ENCODE measurements around the gene RGSL1.

RGSL1 gene

GRCh38 chr1:182533896-182534295, 84.0 kb downstream of the RGSL1 start:
- Histone ChIP-seq H3K9ac (ENCODE audit: low read length) (no peak overlapping the region), H3K36me3 (ENCODE audit: control insufficient read depth, insufficient read depth, low read length) (no peaks in the 10 kb centered on the region), H3K4me1 (ENCODE audit: control insufficient read depth, insufficient read depth, low read length) (no peaks in the 10 kb centered on the region), H3K4me3 (ENCODE audit: low read depth, low read length) (no peak overlapping the region), H3K27me3 (ENCODE audit: control insufficient read depth, insufficient read depth, low read length) (no peaks in the 10 kb centered on the region), H3K9me3 (ENCODE audit: control insufficient read depth, insufficient read depth, low read depth, low read length) (no peaks in the 10 kb centered on the region), H3K27ac (ENCODE audit: low read depth, low read length) (no peak overlapping the region)

- no peak overlapping the region for H3K27ac ChIP-seq (ENCODE audit: low read depth, low read length)
Observed at GRCh38 chr1:182549346-182549745, 99.4 kb downstream of the RGSL1 start.

GRCh38 chr1:182549811-182550210, 99.9 kb downstream of the RGSL1 start:
- H3K9ac ChIP-seq (ENCODE audit: low read length) = no peak overlapping the region
- H3K4me3 ChIP-seq (ENCODE audit: low read depth, low read length) = no peak overlapping the region
- H3K9me3 ChIP-seq (ENCODE audit: control insufficient read depth, insufficient read depth, low read depth, low read length) = peaks cover 10% of the 10 kb centered on the region
- no peaks in the 10 kb centered on the region for H3K36me3 ChIP-seq (ENCODE audit: control insufficient read depth, insufficient read depth, low read length)
- H3K27ac ChIP-seq (ENCODE audit: low read depth, low read length) = no peak overlapping the region
- H3K27me3 ChIP-seq (ENCODE audit: control insufficient read depth, insufficient read depth, low read length) = no peaks in the 10 kb centered on the region
- H3K4me1 ChIP-seq (ENCODE audit: control insufficient read depth, insufficient read depth, low read length) = no peaks in the 10 kb centered on the region

More at GRCh38 chr1:182549346-182549745, 99.4 kb downstream of the RGSL1 start:
- Histone ChIP-seq H3K4me3 (ENCODE audit: low read depth, low read length) (no peak overlapping the region), H3K9ac (ENCODE audit: low read length) (no peak overlapping the region), H3K9me3 (ENCODE audit: control insufficient read depth, insufficient read depth, low read depth, low read length) (peaks cover 10% of the 10 kb centered on the region), H3K36me3 (ENCODE audit: control insufficient read depth, insufficient read depth, low read length) (no peaks in the 10 kb centered on the region), H3K4me1 (ENCODE audit: control insufficient read depth, insufficient read depth, low read length) (no peaks in the 10 kb centered on the region), H3K27me3 (ENCODE audit: control insufficient read depth, insufficient read depth, low read length) (no peaks in the 10 kb centered on the region)

GRCh38 chr1:182552527-182552926, 102.6 kb downstream of the RGSL1 start:
- H3K9ac ChIP-seq (ENCODE audit: low read length) = no peak overlapping the region
- H3K27me3 ChIP-seq (ENCODE audit: control insufficient read depth, insufficient read depth, low read length) = no peaks in the 10 kb centered on the region
- no peak overlapping the region for H3K4me3 ChIP-seq (ENCODE audit: low read depth, low read length)
- no peaks in the 10 kb centered on the region for H3K36me3 ChIP-seq (ENCODE audit: control insufficient read depth, insufficient read depth, low read length)
- peaks cover 10% of the 10 kb centered on the region for H3K9me3 ChIP-seq (ENCODE audit: control insufficient read depth, insufficient read depth, low read depth, low read length)
- no peaks in the 10 kb centered on the region for H3K4me1 ChIP-seq (ENCODE audit: control insufficient read depth, insufficient read depth, low read length)
- no peak overlapping the region for H3K27ac ChIP-seq (ENCODE audit: low read depth, low read length)

GRCh38 chr1:182555493-182555892, 105.5 kb downstream of the RGSL1 start:
- Histone ChIP-seq H3K9me3 (ENCODE audit: control insufficient read depth, insufficient read depth, low read depth, low read length) (peaks cover 10% of the 10 kb centered on the region), H3K36me3 (ENCODE audit: control insufficient read depth, insufficient read depth, low read length) (no peaks in the 10 kb centered on the region), H3K27me3 (ENCODE audit: control insufficient read depth, insufficient read depth, low read length) (no peaks in the 10 kb centered on the region), H3K27ac (ENCODE audit: low read depth, low read length) (no peak overlapping the region), H3K4me3 (ENCODE audit: low read depth, low read length) (no peak overlapping the region), H3K9ac (ENCODE audit: low read length) (no peak overlapping the region), H3K4me1 (ENCODE audit: control insufficient read depth, insufficient read depth, low read length) (no peaks in the 10 kb centered on the region)

GRCh38 chr1:182556279-182556678, 106.3 kb downstream of the RGSL1 start:
- no peak overlapping the region for H3K4me3 ChIP-seq (ENCODE audit: low read depth, low read length)
- H3K9ac ChIP-seq (ENCODE audit: low read length) = no peak overlapping the region
- H3K9me3 ChIP-seq (ENCODE audit: control insufficient read depth, insufficient read depth, low read depth, low read length) = peaks cover 10% of the 10 kb centered on the region
- no peaks in the 10 kb centered on the region for H3K36me3 ChIP-seq (ENCODE audit: control insufficient read depth, insufficient read depth, low read length)
- no peaks in the 10 kb centered on the region for H3K27me3 ChIP-seq (ENCODE audit: control insufficient read depth, insufficient read depth, low read length)
- H3K4me1 ChIP-seq (ENCODE audit: control insufficient read depth, insufficient read depth, low read length) = no peaks in the 10 kb centered on the region
- H3K27ac ChIP-seq (ENCODE audit: low read depth, low read length) = no peak overlapping the region

GRCh38 chr1:182560392-182560984, 110.5 kb downstream of the RGSL1 start:
- no peak overlapping the region for H3K27ac ChIP-seq (ENCODE audit: low read depth, low read length)
- no peaks in the 10 kb centered on the region for H3K9me3 ChIP-seq (ENCODE audit: control insufficient read depth, insufficient read depth, low read depth, low read length)
- no peaks in the 10 kb centered on the region for H3K4me1 ChIP-seq (ENCODE audit: control insufficient read depth, insufficient read depth, low read length)
- H3K9ac ChIP-seq (ENCODE audit: low read length) = no peak overlapping the region
- H3K4me3 ChIP-seq (ENCODE audit: low read depth, low read length) = no peak overlapping the region
- H3K36me3 ChIP-seq (ENCODE audit: control insufficient read depth, insufficient read depth, low read length) = no peaks in the 10 kb centered on the region
- no peaks in the 10 kb centered on the region for H3K27me3 ChIP-seq (ENCODE audit: control insufficient read depth, insufficient read depth, low read length)

- Histone ChIP-seq H3K9ac (ENCODE audit: low read length) (no peak overlapping the region), H3K36me3 (ENCODE audit: control insufficient read depth, insufficient read depth, low read length) (no peaks in the 10 kb centered on the region), H3K9me3 (ENCODE audit: control insufficient read depth, insufficient read depth, low read depth, low read length) (no peaks in the 10 kb centered on the region), H3K4me3 (ENCODE audit: low read depth, low read length) (no peak overlapping the region), H3K4me1 (ENCODE audit: control insufficient read depth, insufficient read depth, low read length) (no peaks in the 10 kb centered on the region), H3K27ac (ENCODE audit: low read depth, low read length) (no peak overlapping the region), H3K27me3 (ENCODE audit: control insufficient read depth, insufficient read depth, low read length) (no peaks in the 10 kb centered on the region)
Observed at GRCh38 chr1:182561456-182561855, 111.5 kb downstream of the RGSL1 start.

GRCh38 chr1:182563095-182563494, 113.1 kb downstream of the RGSL1 start:
- Histone ChIP-seq H3K27me3 (ENCODE audit: control insufficient read depth, insufficient read depth, low read length) (no peaks in the 10 kb centered on the region), H3K9ac (ENCODE audit: low read length) (no peak overlapping the region), H3K27ac (ENCODE audit: low read depth, low read length) (no peak overlapping the region), H3K4me1 (ENCODE audit: control insufficient read depth, insufficient read depth, low read length) (no peaks in the 10 kb centered on the region), H3K4me3 (ENCODE audit: low read depth, low read length) (no peak overlapping the region), H3K9me3 (ENCODE audit: control insufficient read depth, insufficient read depth, low read depth, low read length) (no peaks in the 10 kb centered on the region), H3K36me3 (ENCODE audit: control insufficient read depth, insufficient read depth, low read length) (no peaks in the 10 kb centered on the region)

- Histone ChIP-seq H3K36me3 (ENCODE audit: control insufficient read depth, insufficient read depth, low read length) (no peaks in the 10 kb centered on the region), H3K9ac (ENCODE audit: low read length) (no peak overlapping the region), H3K27me3 (ENCODE audit: control insufficient read depth, insufficient read depth, low read length) (no peaks in the 10 kb centered on the region), H3K4me3 (ENCODE audit: low read depth, low read length) (no peak overlapping the region), H3K4me1 (ENCODE audit: control insufficient read depth, insufficient read depth, low read length) (no peaks in the 10 kb centered on the region), H3K27ac (ENCODE audit: low read depth, low read length) (no peak overlapping the region), H3K9me3 (ENCODE audit: control insufficient read depth, insufficient read depth, low read depth, low read length) (no peaks in the 10 kb centered on the region)
Observed at GRCh38 chr1:182564406-182565004, 114.6 kb downstream of the RGSL1 start.

- H3K27me3 ChIP-seq (ENCODE audit: control insufficient read depth, insufficient read depth, low read length) = no peaks in the 10 kb centered on the region
- H3K4me3 ChIP-seq (ENCODE audit: low read depth, low read length) = no peak overlapping the region
- H3K9ac ChIP-seq (ENCODE audit: low read length) = no peak overlapping the region
- no peaks in the 10 kb centered on the region for H3K4me1 ChIP-seq (ENCODE audit: control insufficient read depth, insufficient read depth, low read length)
- no peaks in the 10 kb centered on the region for H3K36me3 ChIP-seq (ENCODE audit: control insufficient read depth, insufficient read depth, low read length)
- H3K9me3 ChIP-seq (ENCODE audit: control insufficient read depth, insufficient read depth, low read depth, low read length) = no peaks in the 10 kb centered on the region
- H3K27ac ChIP-seq (ENCODE audit: low read depth, low read length) = no peak overlapping the region
Observed at GRCh38 chr1:182565537-182565936, 115.6 kb downstream of the RGSL1 start.
